ENCODE results near the gene YWHAG. TPM values are rescaled to one million over a fixed set of nuclear protein-coding genes. Genes with fewer than 3 reads are reported as not detected.

Gene YWHAG
- polyA plus RNA-seq, 1 of the 3 experiments (the other 2 are of a cell fraction), result 60.4 TPM

- Histone ChIP-seq H4K20me1 (ENCODE audit: insufficient read depth) (peaks cover 99% of the 10 kb centered on the region), H2AFZ (ENCODE audit: low read depth) (no peak overlapping the region), H3K4me2 (no peak overlapping the region), H3K27ac (ENCODE audit: low read depth in 2 of 2, low read length in 1 of 2) (no peak overlapping the region), H3K27me3 (ENCODE audit: insufficient read depth) (no peaks in the 10 kb centered on the region), H3K79me2 (ENCODE audit: insufficient read depth) (peaks cover 99% of the 10 kb centered on the region), H3K4me1 (ENCODE audit: control insufficient read depth in 1 of 2, insufficient read depth in 2 of 2, low read depth in 1 of 2, low read length in 1 of 2) (peaks cover 0 to 18% of the 10 kb centered on the region in 2 experiments; a peak in 2 of 4 replicates), H3K36me3 (replicated peaks in 1 of 2; ENCODE audit: control insufficient read depth in 1 of 2, insufficient read depth in 2 of 2, low read length in 1 of 2) (peaks cover 41 to 65% of the 10 kb centered on the region in 2 experiments), H3F3A (replicated peaks; ENCODE audit: insufficient read depth) (peaks cover 36% of the 10 kb centered on the region), H3K4me3 (ENCODE audit: low read depth in 2 of 2, low read length in 1 of 2) (no peak overlapping the region), H3K9ac (no peak overlapping the region), H3K9me2 (no peaks in the 10 kb centered on the region), H3K9me3 (no peaks in the 10 kb centered on the region)
- TF ChIP-seq CTCF (IDR thresholded peaks at IDR 0.05) (peak; percentile 32; the same call in 1 of the 2 replicates), ELF1 (IDR thresholded peaks at IDR 0.05) (no peak)
- ChIA-PET POLR2A (no interaction called here), CTCF (interaction anchor here (0.7 to 1.1 kb wide), 4 partner anchors 10 to 81 kb away, joined by 3 to 4 read pairs (median 3); no protein-coding TSS in a partner anchor)
- no peak for DNase-seq
- WGBS (ENCODE audit: low lambda C conversion rate), result 95% methylated on average over 5 of the region's 5 CpGs
Measured at GRCh38 chr7:76330673-76331072, 28.1 kb downstream of the YWHAG start.

DNA sequence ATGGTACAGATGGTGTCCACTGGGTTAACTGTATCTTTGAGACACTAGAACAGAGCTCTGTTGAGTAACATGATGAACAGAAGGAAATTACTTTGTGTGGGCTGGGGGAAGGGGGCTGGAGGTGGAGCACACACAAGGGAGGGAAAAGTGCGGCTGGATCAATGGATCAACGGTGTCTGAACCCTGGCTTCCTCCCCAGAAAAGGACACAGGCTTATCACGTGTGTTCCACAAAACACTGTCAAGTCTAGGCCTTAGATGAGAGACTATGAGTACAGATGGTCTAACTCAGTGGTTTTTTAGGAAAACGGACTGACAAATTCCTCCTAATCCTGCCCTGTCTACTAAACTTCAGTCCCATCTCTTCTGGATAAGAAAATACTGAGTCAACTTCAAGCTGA lies 28.5 kb downstream of the YWHAG start:
- Histone ChIP-seq H2AFZ (ENCODE audit: low read depth) (no peak overlapping the region), H3K9me2 (no peaks in the 10 kb centered on the region), H3K9me3 (no peaks in the 10 kb centered on the region), H4K20me1 (ENCODE audit: insufficient read depth) (peaks cover 98% of the 10 kb centered on the region), H3K27me3 (ENCODE audit: insufficient read depth) (no peaks in the 10 kb centered on the region), H3K36me3 (replicated peaks in 1 of 2; ENCODE audit: control insufficient read depth in 1 of 2, insufficient read depth in 2 of 2, low read length in 1 of 2) (peaks cover 45 to 67% of the 10 kb centered on the region in 2 experiments), H3K4me1 (ENCODE audit: control insufficient read depth in 1 of 2, insufficient read depth in 2 of 2, low read depth in 1 of 2, low read length in 1 of 2) (peaks cover 0 to 18% of the 10 kb centered on the region in 2 experiments; a peak in 2 of 4 replicates), H3K79me2 (ENCODE audit: insufficient read depth) (peaks cover 99% of the 10 kb centered on the region), H3K4me3 (ENCODE audit: low read depth in 2 of 2, low read length in 1 of 2) (no peak overlapping the region), H3F3A (replicated peaks; ENCODE audit: insufficient read depth) (peaks cover 38% of the 10 kb centered on the region), H3K9ac (no peak overlapping the region), H3K27ac (ENCODE audit: low read depth in 2 of 2, low read length in 1 of 2) (no peak overlapping the region), H3K4me2 (no peak overlapping the region)
- DNase-seq, result no peak
- ChIA-PET POLR2A (no interaction called here), CTCF (interaction anchor here (0.7 to 0.9 kb wide), 2 partner anchors 9 to 11 kb away, joined by 3 to 4 read pairs; no protein-coding TSS in a partner anchor)
- WGBS (ENCODE audit: low lambda C conversion rate), result 94% methylated on average over 4 of the region's 4 CpGs
- TF ChIP-seq NRF1 (IDR thresholded peaks at IDR 0.05; ENCODE audit: low read depth, low read length) (no peak), USF1 (IDR thresholded peaks at IDR 0.05; ENCODE audit: borderline replicate concordance, low read depth) (no peak), REST (IDR thresholded peaks at IDR 0.05; ENCODE audit: low read depth, low read length) (no peak), EP300 (IDR thresholded peaks at IDR 0.05; ENCODE audit: borderline replicate concordance in 1 of 2, low read depth in 1 of 2, low read length in 1 of 2) (no peak), ELF1 (IDR thresholded peaks at IDR 0.05) (no peak), TCF12 (IDR thresholded peaks at IDR 0.05) (no peak), SIN3A (IDR thresholded peaks at IDR 0.05; ENCODE audit: borderline replicate concordance, low read depth, low read length) (no peak)
- TF ChIP-seq, protein P1, sequence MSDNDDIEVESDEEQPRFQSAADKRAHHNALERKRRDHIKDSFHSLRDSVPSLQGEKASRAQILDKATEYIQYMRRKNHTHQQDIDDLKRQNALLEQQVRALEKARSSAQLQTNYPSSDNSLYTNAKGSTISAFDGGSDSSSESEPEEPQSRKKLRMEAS (IDR thresholded peaks at IDR 0.05; ENCODE audit: low read depth), result no peak
- TF ChIP-seq, protein P2, sequence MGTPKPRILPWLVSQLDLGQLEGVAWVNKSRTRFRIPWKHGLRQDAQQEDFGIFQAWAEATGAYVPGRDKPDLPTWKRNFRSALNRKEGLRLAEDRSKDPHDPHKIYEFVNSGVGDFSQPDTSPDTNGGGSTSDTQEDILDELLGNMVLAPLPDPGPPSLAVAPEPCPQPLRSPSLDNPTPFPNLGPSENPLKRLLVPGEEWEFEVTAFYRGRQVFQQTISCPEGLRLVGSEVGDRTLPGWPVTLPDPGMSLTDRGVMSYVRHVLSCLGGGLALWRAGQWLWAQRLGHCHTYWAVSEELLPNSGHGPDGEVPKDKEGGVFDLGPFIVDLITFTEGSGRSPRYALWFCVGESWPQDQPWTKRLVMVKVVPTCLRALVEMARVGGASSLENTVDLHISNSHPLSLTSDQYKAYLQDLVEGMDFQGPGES (IDR thresholded peaks at IDR 0.05; ENCODE audit: low read depth, low read length), result no peak

Data from SK-N-SH (cell line).